PC-9 (cell line): ENCODE results near the gene HOXD10. TPM values are rescaled to one million over a fixed set of nuclear protein-coding genes. Genes with fewer than 3 reads are reported as not detected.

Experiments used
- BruUV-seq: library from RNA; stranded (reverse); fragments of 400-500 nt; replicated peaks from 2 replicates; lab custom pipeline; 2021; lab: Mats Ljungman, UMichigan
- CTCF ChIA-PET: fragments of 300-600 bp; sonication (Branson Sonifier 250); formaldehyde crosslinking; loops from one replicate; lab custom pipeline; 2022; ENCODE audit warnings: antibody characterized with exemption; lab: Charles Lee
- POLR2A ChIA-PET: fragments of 300-600 bp; sonication (Branson Sonifier 250); formaldehyde crosslinking; loops from one replicate; lab custom pipeline; 2022; ENCODE audit warnings: antibody characterized with exemption; ENCODE audit not compliant: unreplicated experiment; lab: Charles Lee
- DNase-seq, 2 experiments: peaks; one replicate each; pipeline versions ENCODE4 v3.0.0 to v3.0.0-alpha.2; 2015 to 2022; ENCODE audit warnings: mixed read lengths in 1 of 2
- H2AFZ ChIP-seq: fragments of 200-600 bp; sonication (generic); 2 replicates; pipeline ENCODE4 v1.8.1; 2017; ENCODE audit warnings: antibody characterized with exemption
- H3F3A ChIP-seq: fragments of 200-600 bp; sonication (generic); 2 replicates; pipeline ENCODE4 v1.8.1; 2017; ENCODE audit warnings: antibody characterized with exemption, mild to moderate bottlenecking, low read depth; ENCODE audit not compliant: insufficient read depth
- H3K27ac ChIP-seq: fragments of 200-600 bp; sonication (generic); 2 replicates; pipeline ENCODE4 v1.6.1; 2016; ENCODE audit warnings: mixed run types
- H3K27me3 ChIP-seq: fragments of 200-600 bp; sonication (generic); 2 replicates; pipeline ENCODE4 v1.6.1; 2016; ENCODE audit warnings: low read depth, mixed run types; ENCODE audit not compliant: insufficient read depth
- H3K36me3 ChIP-seq: fragments of 200-600 bp; sonication (generic); 2 replicates; pipeline ENCODE4 v1.6.1; 2016; ENCODE audit warnings: low read depth, mixed run types
- H3K4me1 ChIP-seq: fragments of 200-600 bp; sonication (generic); replicated peaks from 2 replicates; pipeline ENCODE4 v1.6.1; 2016; ENCODE audit warnings: mixed run types; ENCODE audit not compliant: insufficient read depth
- H3K4me2 ChIP-seq: fragments of 200-600 bp; sonication (generic); 2 replicates; pipeline ENCODE4 v1.6.1; 2017; ENCODE audit warnings: mixed run types
- H3K4me3 ChIP-seq: fragments of 200-600 bp; sonication (generic); 2 replicates; pipeline ENCODE4 v1.6.1; 2016; ENCODE audit warnings: mixed run types
- H3K79me2 ChIP-seq: fragments of 200-600 bp; sonication (generic); 2 replicates; pipeline ENCODE4 v1.6.1; 2017; ENCODE audit warnings: low read depth, mixed run types
- H3K9me2 ChIP-seq: fragments of 200-600 bp; sonication (generic); 2 replicates; pipeline ENCODE4 v1.8.1; 2017; ENCODE audit warnings: mild to moderate bottlenecking; ENCODE audit not compliant: insufficient read depth
- H3K9me3 ChIP-seq: fragments of 200-600 bp; sonication (generic); 2 replicates; pipeline ENCODE4 v1.8.1; 2016; ENCODE audit warnings: low read depth; ENCODE audit not compliant: insufficient read depth
- H4K20me1 ChIP-seq: fragments of 200-600 bp; sonication (generic); 2 replicates; pipeline ENCODE4 v1.8.1; 2017; ENCODE audit not compliant: insufficient read depth
- EZH2 ChIP-seq: fragments of 200-600 bp; sonication (generic); IDR thresholded peaks from 2 replicates; pipeline ENCODE4 v1.8.0; 2017; ENCODE audit warnings: antibody characterized with exemption, low read depth
- intact Hi-C: fragments of 100-400 bp; cut with micrococcal nuclease; formaldehyde crosslinking; loops from one replicate; pipeline ENCODE4 v1.10.0; 2022; ENCODE audit not compliant: unreplicated experiment
- microRNA-seq: library from miRNA; unstranded; fragments of <30 nt; microRNA quantifications from one replicate; pipeline ENCODE4 v1.2.0, GENCODE V29; 2021; ENCODE audit warnings: borderline number of aligned reads, borderline replicate concordance
- total RNA-seq: library from RNA; stranded (reverse); gene quantifications from 2 replicates; pipeline ENCODE4 v1.2.3, GENCODE V29; 2021
- TF ChIP-seq, protein P1 (sequence below): fragments of 200-600 bp; sonication (generic); conservative IDR thresholded peaks from 2 replicates; pipeline ENCODE4 v1.6.1; 2017; ENCODE audit warnings: mixed run types, antibody characterized with exemption, mild to moderate bottlenecking, moderate library complexity

Gene HOXD10
- total RNA-seq, 1 experiment from 2014 or later = not detected

DNA sequence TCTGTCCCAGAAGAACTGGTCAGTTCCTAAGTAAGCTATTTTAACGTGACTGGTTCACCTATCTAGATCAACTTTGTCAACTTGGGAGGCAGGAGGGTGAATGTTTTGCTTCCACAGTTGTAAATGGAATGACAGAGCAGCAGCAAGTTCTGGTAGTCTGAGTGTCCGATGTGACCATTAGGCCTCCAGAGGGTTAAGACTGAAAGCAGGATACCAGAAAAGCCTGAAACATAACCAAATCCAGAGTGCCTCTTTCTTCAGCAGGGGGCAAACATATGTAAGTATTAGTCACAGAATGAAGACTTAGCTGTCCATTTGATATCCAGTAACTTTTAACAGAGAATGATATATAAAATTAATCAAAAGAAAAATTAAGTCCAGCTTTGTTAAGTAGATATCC, 49.7 kb downstream of the HOXD10 start:
- Histone ChIP-seq H3K4me2 (no peak overlapping the region), H3K4me1 (no peaks in the 10 kb centered on the region), H3K36me3 (no peaks in the 10 kb centered on the region), H3K4me3 (no peak overlapping the region), H3K79me2 (no peaks in the 10 kb centered on the region), H3F3A (no peaks in the 10 kb centered on the region), H3K9me2 (no peaks in the 10 kb centered on the region), H3K27me3 (peaks cover 61% of the 10 kb centered on the region), H2AFZ (no peak overlapping the region), H4K20me1 (no peaks in the 10 kb centered on the region), H3K27ac (no peak overlapping the region), H3K9me3 (no peaks in the 10 kb centered on the region)
- BruUV-seq = no TSS peak
- ChIA-PET CTCF (interaction anchor here (0.5 kb wide), 1 partner anchor 267 kb away, joined by 5 read pairs; no protein-coding TSS in a partner anchor), POLR2A (no interaction called here)
- no peak for TF ChIP-seq EZH2
- TF ChIP-seq, protein P1, sequence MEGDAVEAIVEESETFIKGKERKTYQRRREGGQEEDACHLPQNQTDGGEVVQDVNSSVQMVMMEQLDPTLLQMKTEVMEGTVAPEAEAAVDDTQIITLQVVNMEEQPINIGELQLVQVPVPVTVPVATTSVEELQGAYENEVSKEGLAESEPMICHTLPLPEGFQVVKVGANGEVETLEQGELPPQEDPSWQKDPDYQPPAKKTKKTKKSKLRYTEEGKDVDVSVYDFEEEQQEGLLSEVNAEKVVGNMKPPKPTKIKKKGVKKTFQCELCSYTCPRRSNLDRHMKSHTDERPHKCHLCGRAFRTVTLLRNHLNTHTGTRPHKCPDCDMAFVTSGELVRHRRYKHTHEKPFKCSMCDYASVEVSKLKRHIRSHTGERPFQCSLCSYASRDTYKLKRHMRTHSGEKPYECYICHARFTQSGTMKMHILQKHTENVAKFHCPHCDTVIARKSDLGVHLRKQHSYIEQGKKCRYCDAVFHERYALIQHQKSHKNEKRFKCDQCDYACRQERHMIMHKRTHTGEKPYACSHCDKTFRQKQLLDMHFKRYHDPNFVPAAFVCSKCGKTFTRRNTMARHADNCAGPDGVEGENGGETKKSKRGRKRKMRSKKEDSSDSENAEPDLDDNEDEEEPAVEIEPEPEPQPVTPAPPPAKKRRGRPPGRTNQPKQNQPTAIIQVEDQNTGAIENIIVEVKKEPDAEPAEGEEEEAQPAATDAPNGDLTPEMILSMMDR = no peak
- DNase-seq = no peak
- intact Hi-C loops = no loop called here

DNA sequence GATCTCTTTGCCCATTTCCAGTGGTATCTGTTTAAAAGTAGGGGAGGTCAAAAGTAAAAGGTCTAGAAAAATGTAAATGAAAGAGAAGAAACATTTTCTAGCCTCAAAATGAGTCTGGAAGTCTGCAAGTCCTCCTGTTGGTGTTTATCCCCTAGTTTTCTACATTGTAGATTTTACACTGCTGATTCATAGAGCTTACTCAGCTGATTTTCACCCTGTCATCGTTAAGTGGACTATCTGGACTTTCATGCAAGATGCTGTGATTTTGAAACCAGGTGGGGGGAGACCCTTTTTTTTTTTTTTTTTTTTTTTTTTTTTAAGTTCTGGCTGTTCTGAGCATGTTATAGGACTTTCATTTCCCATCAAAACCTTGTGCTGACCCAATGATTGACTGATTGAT, 50.8 kb downstream of the HOXD10 start:
- ChIA-PET POLR2A (no interaction called here), CTCF (interaction anchor here (0.7 kb wide), 1 partner anchor 53 kb away, joined by 10 read pairs; no protein-coding TSS in a partner anchor)
- no peaks in the 10 kb centered on the region for H3K9me3 ChIP-seq
- no peak for DNase-seq
- no peaks in the 10 kb centered on the region for H4K20me1 ChIP-seq
- TF ChIP-seq EZH2 = no peak
- TF ChIP-seq, protein P1 = no peak
- H3K9me2 ChIP-seq = no peaks in the 10 kb centered on the region
- H3K79me2 ChIP-seq = no peaks in the 10 kb centered on the region
- no peak overlapping the region for H2AFZ ChIP-seq
- no peak overlapping the region for H3K4me2 ChIP-seq
- H3K27ac ChIP-seq = no peak overlapping the region
- intact Hi-C loops = no loop called here
- H3K36me3 ChIP-seq = no peaks in the 10 kb centered on the region
- no peak overlapping the region for H3K4me3 ChIP-seq
- no peaks in the 10 kb centered on the region for H3F3A ChIP-seq
- H3K4me1 ChIP-seq = no peaks in the 10 kb centered on the region
- peaks cover 50% of the 10 kb centered on the region for H3K27me3 ChIP-seq
- BruUV-seq = no TSS peak

DNA sequence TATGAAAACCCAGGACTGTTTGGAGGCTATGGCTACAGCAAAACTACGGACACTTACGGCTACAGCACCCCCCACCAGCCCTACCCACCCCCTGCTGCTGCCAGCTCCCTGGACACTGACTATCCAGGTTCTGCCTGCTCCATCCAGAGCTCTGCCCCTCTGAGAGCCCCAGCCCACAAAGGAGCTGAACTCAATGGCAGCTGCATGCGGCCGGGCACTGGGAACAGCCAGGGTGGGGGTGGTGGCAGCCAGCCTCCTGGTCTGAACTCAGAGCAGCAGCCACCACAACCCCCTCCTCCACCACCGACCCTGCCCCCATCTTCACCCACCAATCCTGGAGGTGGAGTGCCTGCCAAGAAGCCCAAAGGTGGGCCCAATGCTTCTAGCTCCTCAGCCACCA, 52.6 kb downstream of the HOXD10 start:
- intact Hi-C loops = no loop called here
- BruUV-seq = no TSS peak

More for the DNA sequence above, 52.6 kb downstream of the HOXD10 start:
- Histone ChIP-seq H4K20me1 (no peaks in the 10 kb centered on the region), H3K9me3 (no peaks in the 10 kb centered on the region), H3K27ac (no peak overlapping the region), H3F3A (no peaks in the 10 kb centered on the region), H3K4me2 (no peak overlapping the region), H3K27me3 (peaks cover 49% of the 10 kb centered on the region), H3K4me3 (no peak overlapping the region), H3K36me3 (no peaks in the 10 kb centered on the region), H3K9me2 (no peaks in the 10 kb centered on the region), H2AFZ (no peak overlapping the region), H3K79me2 (no peaks in the 10 kb centered on the region), H3K4me1 (no peaks in the 10 kb centered on the region)
- ChIA-PET CTCF (no interaction called here), POLR2A (no interaction called here)
- DNase-seq = no peak
- TF ChIP-seq, protein P1 = no peak
- no peak for TF ChIP-seq EZH2

Small RNAs within 50 kb of the gene (microRNA-seq; reads per million reads assigned to microRNA genes)
- gene MIR10B = 118 reads per million, percentile 53 among the genes with 10 or more reads in this experiment

Other genes starting within 250 kb of the HOXD10 start
- 24.8 and 43.8 TPM in 2 replicates for gene LNPK, start 114.5 kb upstream of the HOXD10 start, total RNA-seq
- not detected in 2 replicates for gene EVX2, start 32.8 kb upstream of the HOXD10 start, total RNA-seq
- not detected in 2 replicates for gene HOXD13, start 24.1 kb upstream of the HOXD10 start, total RNA-seq
- not detected in 2 replicates for gene HOXD12, start 17.0 kb upstream of the HOXD10 start, total RNA-seq
- gene HOXD11, start 9.5 kb upstream of the HOXD10 start, total RNA-seq = not detected in 2 replicates
- gene HOXD9, start 5.9 kb downstream of the HOXD10 start, total RNA-seq = not detected in 2 replicates
- 0.39 and 0.50 TPM in 2 replicates for gene HOXD8, start 12.9 kb downstream of the HOXD10 start, total RNA-seq
- not detected in 2 replicates for gene HOXD4, start 34.8 kb downstream of the HOXD10 start, total RNA-seq
- gene HOXD3, start 40.5 kb downstream of the HOXD10 start, total RNA-seq = not detected in 2 replicates
- gene HOXD1, start 71.9 kb downstream of the HOXD10 start, total RNA-seq = not detected in 2 replicates
- gene MTX2, start 152.7 kb downstream of the HOXD10 start, total RNA-seq = 48.5 and 53.9 TPM in 2 replicates